ENCODE measurements around the gene PSMA3. TPM values are rescaled to one million over a fixed set of nuclear protein-coding genes. Genes with fewer than 3 reads are reported as not detected.
A peak's percentile ranks its signal among the peaks of the same experiment; 100 is the strongest.

Gene PSMA3
- total and polyA plus RNA-seq, 4 donors: 59.2 to 133 (median 86.5) TPM

GRCh38 chr14:58216544-58216943, 28.1 kb upstream of the PSMA3 start:
- no peak overlapping the region for H3K4me3 ChIP-seq (ENCODE audit: low read depth, low read length)
- DNase-seq (ENCODE audit: low read depth in 4 of 6, low spot score in 6 of 6): no peak
- WGBS (ENCODE audit: insufficient coverage): no CpG with 5 or more reads among the region's 2 CpGs
- H3K27me3 ChIP-seq (ENCODE audit: control insufficient read depth, insufficient read depth, low read length): no peaks in the 10 kb centered on the region
- peaks cover 25% of the 10 kb centered on the region for H3K36me3 ChIP-seq (ENCODE audit: control insufficient read depth, insufficient read depth, low read length)
- no peaks in the 10 kb centered on the region for H3K4me1 ChIP-seq (ENCODE audit: control insufficient read depth, insufficient read depth, low read length)
- no peak overlapping the region for H3K27ac ChIP-seq (ENCODE audit: low read depth, low read length)
- H3K9me3 ChIP-seq (ENCODE audit: control insufficient read depth, insufficient read depth, low read length): no peaks in the 10 kb centered on the region

- peaks cover 24% of the 10 kb centered on the region for H3K36me3 ChIP-seq (ENCODE audit: control insufficient read depth, insufficient read depth, low read length)
- no peak overlapping the region for H3K4me3 ChIP-seq (ENCODE audit: low read depth, low read length)
- no peaks in the 10 kb centered on the region for H3K4me1 ChIP-seq (ENCODE audit: control insufficient read depth, insufficient read depth, low read length)
- H3K27ac ChIP-seq (ENCODE audit: low read depth, low read length): no peak overlapping the region
- no CpG with 5 or more reads among the region's 5 CpGs for WGBS (ENCODE audit: insufficient coverage)
- H3K9me3 ChIP-seq (ENCODE audit: control insufficient read depth, insufficient read depth, low read length): no peaks in the 10 kb centered on the region
- H3K27me3 ChIP-seq (ENCODE audit: control insufficient read depth, insufficient read depth, low read length): no peaks in the 10 kb centered on the region
- DNase-seq (ENCODE audit: low read depth in 4 of 6, low spot score in 6 of 6): no peak
Measured at GRCh38 chr14:58227096-58227819, 17.4 kb upstream of the PSMA3 start.

- Histone ChIP-seq H3K9me3 (ENCODE audit: control insufficient read depth, insufficient read depth, low read length) (no peaks in the 10 kb centered on the region), H3K4me1 (ENCODE audit: control insufficient read depth, insufficient read depth, low read length) (no peaks in the 10 kb centered on the region), H3K27me3 (ENCODE audit: control insufficient read depth, insufficient read depth, low read length) (no peaks in the 10 kb centered on the region), H3K4me3 (ENCODE audit: low read depth, low read length) (peak overlapping the region; percentile 80), H3K36me3 (ENCODE audit: control insufficient read depth, insufficient read depth, low read length) (no peaks in the 10 kb centered on the region), H3K27ac (ENCODE audit: low read depth, low read length) (peak overlapping the region; percentile 86)
- peak in 2 of 6 donors; percentile 1 to 39 for DNase-seq (ENCODE audit: low read depth in 4 of 6, low spot score in 6 of 6)
- WGBS (ENCODE audit: insufficient coverage): 47% methylated on average over 7 of the region's 16 CpGs
Measured at GRCh38 chr14:58238252-58239243, 6.1 kb upstream of the PSMA3 start.

GRCh38 chr14:58239244-58240195, 5.1 kb upstream of the PSMA3 start:
- WGBS (ENCODE audit: insufficient coverage): 7% methylated on average over 14 of the region's 23 CpGs
- no peaks in the 10 kb centered on the region for H3K4me1 ChIP-seq (ENCODE audit: control insufficient read depth, insufficient read depth, low read length)
- H3K27ac ChIP-seq (ENCODE audit: low read depth, low read length): peak overlapping the region; percentile 86
- no peaks in the 10 kb centered on the region for H3K9me3 ChIP-seq (ENCODE audit: control insufficient read depth, insufficient read depth, low read length)
- no peaks in the 10 kb centered on the region for H3K36me3 ChIP-seq (ENCODE audit: control insufficient read depth, insufficient read depth, low read length)
- peak; percentile 42 to 94 (median 56) for DNase-seq (ENCODE audit: low read depth in 4 of 6, low spot score in 6 of 6)
- peak overlapping the region; percentile 80 for H3K4me3 ChIP-seq (ENCODE audit: low read depth, low read length)
- H3K27me3 ChIP-seq (ENCODE audit: control insufficient read depth, insufficient read depth, low read length): no peaks in the 10 kb centered on the region

- peak in 2 of 6 donors; percentile 0 to 13 for DNase-seq (ENCODE audit: low read depth in 4 of 6, low spot score in 6 of 6)
- Histone ChIP-seq H3K27ac (ENCODE audit: low read depth, low read length) (peak overlapping the region; percentile 90), H3K4me3 (ENCODE audit: low read depth, low read length) (peak overlapping the region; percentile 97), H3K27me3 (ENCODE audit: control insufficient read depth, insufficient read depth, low read length) (no peaks in the 10 kb centered on the region), H3K36me3 (ENCODE audit: control insufficient read depth, insufficient read depth, low read length) (peaks cover 2% of the 10 kb centered on the region), H3K4me1 (ENCODE audit: control insufficient read depth, insufficient read depth, low read length) (peaks cover 5% of the 10 kb centered on the region), H3K9me3 (ENCODE audit: control insufficient read depth, insufficient read depth, low read length) (no peaks in the 10 kb centered on the region)
- 4% methylated on average over 7 of the region's 16 CpGs for WGBS (ENCODE audit: insufficient coverage)
Measured at GRCh38 chr14:58243790-58244555, 670 bp upstream of the PSMA3 start.

GRCh38 chr14:58245562-58245961, 919 bp downstream of the PSMA3 start:
- Histone ChIP-seq H3K36me3 (ENCODE audit: control insufficient read depth, insufficient read depth, low read length) (peaks cover 10% of the 10 kb centered on the region), H3K4me3 (ENCODE audit: low read depth, low read length) (peak overlapping the region; percentile 97)

GRCh38 chr14:58249611-58250010, 5.0 kb downstream of the PSMA3 start:
- Histone ChIP-seq H3K9me3 (ENCODE audit: control insufficient read depth, insufficient read depth, low read length) (no peaks in the 10 kb centered on the region), H3K4me1 (ENCODE audit: control insufficient read depth, insufficient read depth, low read length) (peaks cover 5% of the 10 kb centered on the region), H3K4me3 (ENCODE audit: low read depth, low read length) (no peak overlapping the region), H3K36me3 (ENCODE audit: control insufficient read depth, insufficient read depth, low read length) (peaks cover 30% of the 10 kb centered on the region), H3K27me3 (ENCODE audit: control insufficient read depth, insufficient read depth, low read length) (no peaks in the 10 kb centered on the region), H3K27ac (ENCODE audit: low read depth, low read length) (no peak overlapping the region)
- DNase-seq (ENCODE audit: low read depth in 4 of 6, low spot score in 6 of 6): no peak
- WGBS (ENCODE audit: insufficient coverage): 93% methylated on average over 8 of the region's 8 CpGs

More at GRCh38 chr14:58245562-58245961, 919 bp downstream of the PSMA3 start:
- Histone ChIP-seq H3K27ac (ENCODE audit: low read depth, low read length) (peak overlapping the region; percentile 97), H3K4me1 (ENCODE audit: control insufficient read depth, insufficient read depth, low read length) (peaks cover 5% of the 10 kb centered on the region), H3K27me3 (ENCODE audit: control insufficient read depth, insufficient read depth, low read length) (no peaks in the 10 kb centered on the region), H3K9me3 (ENCODE audit: control insufficient read depth, insufficient read depth, low read length) (no peaks in the 10 kb centered on the region)
- DNase-seq (ENCODE audit: low read depth in 4 of 6, low spot score in 6 of 6): peak in 1 of 6 donors; percentile 5
- WGBS (ENCODE audit: insufficient coverage): no CpG with 5 or more reads among the region's 3 CpGs

- peaks cover 48% of the 10 kb centered on the region for H3K36me3 ChIP-seq (ENCODE audit: control insufficient read depth, insufficient read depth, low read length)
Measured at GRCh38 chr14:58258156-58258555, 13.5 kb downstream of the PSMA3 start.

More at GRCh38 chr14:58258156-58258555, 13.5 kb downstream of the PSMA3 start:
- Histone ChIP-seq H3K27me3 (ENCODE audit: control insufficient read depth, insufficient read depth, low read length) (no peaks in the 10 kb centered on the region), H3K27ac (ENCODE audit: low read depth, low read length) (no peak overlapping the region), H3K9me3 (ENCODE audit: control insufficient read depth, insufficient read depth, low read length) (no peaks in the 10 kb centered on the region), H3K4me1 (ENCODE audit: control insufficient read depth, insufficient read depth, low read length) (no peaks in the 10 kb centered on the region), H3K4me3 (ENCODE audit: low read depth, low read length) (no peak overlapping the region)
- DNase-seq (ENCODE audit: low read depth in 4 of 6, low spot score in 6 of 6): no peak
- WGBS (ENCODE audit: insufficient coverage): no CpG with 5 or more reads among the region's 4 CpGs
